SK-N-SH (cell line): ENCODE results near the gene ALDH16A1. TPM values are rescaled to one million over a fixed set of nuclear protein-coding genes. Genes with fewer than 3 reads are reported as not detected.

ENCODE experiments used
- CTCF ChIA-PET: fragments of 300-600, 350-600 bp; formaldehyde crosslinking; extraction: SDS; loops from one replicate; lab custom pipeline; 2021; lab: Yijun Ruan, JAX
- POLR2A ChIA-PET: fragments of 350-600 bp; sonication (Branson Sonifier 250); formaldehyde crosslinking; extraction: SDS; loops from one replicate; lab custom pipeline; 2020; ENCODE audit warnings: antibody characterized with exemption, inconsistent platforms; lab: Yijun Ruan, JAX
- DNase-seq: peaks from one replicate; pipeline ENCODE4 v3.0.0; 2012
- H2AFZ ChIP-seq: fragments of 200-600 bp; sonication (generic); 2 replicates; pipeline ENCODE4 v1.8.1; 2016; ENCODE audit warnings: antibody characterized with exemption, mild to moderate bottlenecking, low read depth
- H3F3A ChIP-seq: fragments of 200-600 bp; sonication (generic); replicated peaks from 2 replicates; pipeline ENCODE3; 2016; ENCODE audit warnings: antibody characterized with exemption, mild to moderate bottlenecking; ENCODE audit not compliant: insufficient read depth
- H3K27ac ChIP-seq, 2 experiments: fragments of 200-500 bp in 1 of 2; fragments of 200-600 bp in 1 of 2; sonication (Bioruptor generic) in 1 of 2; sonication (generic), shearing (Covaris generic) in 1 of 2; 2 replicates each; pipeline versions ENCODE4 v1.5.1 to v1.6.1; 2014 to 2016; ENCODE audit warnings: low read depth in 2 of 2, inconsistent platforms in 1 of 2, low read length in 1 of 2, mild to moderate bottlenecking in 1 of 2, mixed read lengths in 1 of 2
- H3K27me3 ChIP-seq: fragments of 200-600 bp; sonication (generic), shearing (Covaris generic); 2 replicates; pipeline ENCODE4 v1.6.1; 2016; ENCODE audit warnings: mixed run types; ENCODE audit not compliant: insufficient read depth
- H3K36me3 ChIP-seq, 2 experiments: fragments of 200-500 bp in 1 of 2; fragments of 200-600 bp in 1 of 2; sonication (Bioruptor generic) in 1 of 2; sonication (generic) in 1 of 2; replicated peaks in 1 of 2; 2 replicates each; pipeline versions ENCODE3 to v1.5.1; 2014 to 2016; ENCODE audit warnings: low read length in 1 of 2, mild to moderate bottlenecking in 1 of 2; ENCODE audit not compliant: insufficient read depth in 2 of 2, control insufficient read depth in 1 of 2
- H3K4me1 ChIP-seq, 2 experiments: fragments of 200-500 bp in 1 of 2; fragments of 200-600 bp in 1 of 2; sonication (Bioruptor generic) in 1 of 2; sonication (generic), shearing (Covaris generic) in 1 of 2; 2 replicates each; pipeline versions ENCODE4 v1.5.1 to v1.6.1; 2014 to 2016; ENCODE audit warnings: low read depth in 1 of 2, low read length in 1 of 2, mixed run types in 1 of 2; ENCODE audit not compliant: insufficient read depth in 2 of 2, control insufficient read depth in 1 of 2
- H3K4me2 ChIP-seq: fragments of 200-600 bp; sonication (generic), shearing (Covaris generic); 2 replicates; pipeline ENCODE4 v1.6.1; 2017; ENCODE audit warnings: mixed run types
- H3K4me3 ChIP-seq, 2 experiments: fragments of 200-500 bp in 1 of 2; fragments of 200-600 bp in 1 of 2; sonication (Bioruptor generic) in 1 of 2; sonication (generic), shearing (Covaris generic) in 1 of 2; 2 replicates each; pipeline versions ENCODE4 v1.5.1 to v1.8.1; 2014 to 2016; ENCODE audit warnings: low read depth in 2 of 2, inconsistent platforms in 1 of 2, low read length in 1 of 2, mild to moderate bottlenecking in 1 of 2, mixed read lengths in 1 of 2, moderate library complexity in 1 of 2
- H3K79me2 ChIP-seq: fragments of 200-600 bp; sonication (generic); 2 replicates; pipeline ENCODE4 v1.8.1; 2017; ENCODE audit warnings: mild to moderate bottlenecking; ENCODE audit not compliant: insufficient read depth
- H3K9ac ChIP-seq: fragments of 200-600 bp; sonication (generic); 2 replicates; pipeline ENCODE4 v1.6.1; 2017; ENCODE audit warnings: mixed run types
- H3K9me2 ChIP-seq: fragments of 200-600 bp; sonication (generic); 2 replicates; pipeline ENCODE4 v1.6.1; 2017; ENCODE audit warnings: mixed run types
- H3K9me3 ChIP-seq: fragments of 200-600 bp; sonication (generic); 2 replicates; pipeline ENCODE4 v1.6.1; 2017; ENCODE audit warnings: mixed run types, mild to moderate bottlenecking, moderate library complexity
- H4K20me1 ChIP-seq: fragments of 200-600 bp; sonication (generic); 2 replicates; pipeline ENCODE4 v1.6.1; 2017; ENCODE audit warnings: mild to moderate bottlenecking, mixed run types; ENCODE audit not compliant: insufficient read depth
- EZH2phosphoT487 ChIP-seq: fragments of 200-600 bp; sonication (generic); IDR thresholded peaks from 2 replicates; pipeline ENCODE4 v1.6.1; 2017; ENCODE audit warnings: low read depth, mixed run types, mild to moderate bottlenecking, antibody characterized with exemption, moderate library complexity, borderline replicate concordance
- FOXJ3 ChIP-seq: sonication (generic); formaldehyde crosslinking; IDR thresholded peaks from 2 replicates; pipeline ENCODE4 v1.5.1; 2020; ENCODE audit warnings: mild to moderate bottlenecking, missing genetic modification reagents
- FOXM1 ChIP-seq: IDR thresholded peaks from 2 replicates; pipeline ENCODE4 v1.4.0; 2012; ENCODE audit warnings: low read depth, mild to moderate bottlenecking
- IRF3 ChIP-seq: fragments of 150-350 bp; IDR thresholded peaks from 2 replicates; pipeline ENCODE4 v1.6.1; 2016; ENCODE audit warnings: mild to moderate bottlenecking, low read depth, low read length
- MXI1 ChIP-seq: IDR thresholded peaks from 2 replicates; pipeline ENCODE4 v1.6.1; 2012; ENCODE audit warnings: mild to moderate bottlenecking, low read depth, low read length, improper control_type of control experiment
- NFIC ChIP-seq: IDR thresholded peaks from 2 replicates; pipeline ENCODE4 v1.4.0; 2012; ENCODE audit warnings: borderline replicate concordance
- WGBS: methylation state at CpG from one replicate; pipeline ENCODE4 v1.1.6; 2017; ENCODE audit warnings: low lambda C conversion rate; 5-methylcytosine and 5-hydroxymethylcytosine counted together
- polyA plus RNA-seq, 3 experiments: library from polyadenylated mRNA; depleted of rRNA; stranded (reverse); fragments of >200 nt; gene quantifications; 2 replicates each; pipeline ENCODE4 v1.2.3, GENCODE V29; 2012

The ALDH16A1 gene
- polyA plus RNA-seq, 1 of the 3 experiments (the other 2 are of a cell fraction): 15.7 TPM

- TF ChIP-seq IRF3: no peak
- TF ChIP-seq FOXJ3 (CRISPR knock-in tag): no peak
Observed at GRCh38 chr19:49427339-49427738, 25.7 kb upstream of the ALDH16A1 start (continued).

DNA sequence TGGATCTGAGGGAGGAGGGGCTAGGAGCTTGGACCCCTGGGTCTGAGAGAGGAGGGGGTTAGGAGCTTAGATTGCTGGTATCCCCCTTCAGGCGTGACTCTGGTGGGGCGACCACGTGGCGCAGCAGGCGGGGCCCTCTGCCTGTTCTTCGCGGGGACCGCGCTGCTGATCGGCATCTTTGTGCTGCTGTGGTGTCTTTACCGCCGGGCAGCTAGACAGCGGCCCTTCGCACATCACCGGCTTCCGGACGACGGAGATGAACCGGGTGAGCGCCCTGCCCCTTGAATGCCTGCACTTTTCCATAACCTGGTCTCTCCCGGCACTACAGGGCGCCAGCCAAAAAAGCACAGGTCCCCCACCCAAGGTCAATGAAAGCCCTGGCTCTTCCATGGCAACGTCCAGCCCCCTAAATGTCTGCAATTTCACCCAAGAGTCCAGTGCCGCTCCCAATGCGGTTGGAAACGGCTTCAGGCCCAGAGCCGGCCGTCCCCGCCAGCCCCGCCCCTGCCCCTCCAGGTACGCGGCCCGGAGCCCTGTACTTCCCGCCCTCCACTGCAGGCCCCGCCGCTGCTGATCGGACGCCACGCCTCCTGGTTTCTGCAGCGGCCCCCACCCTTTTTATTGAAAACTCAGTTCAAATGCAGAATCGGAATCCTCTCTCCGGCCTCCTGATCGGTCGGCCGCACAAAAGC is 25.0 kb upstream of the ALDH16A1 start:
- TF ChIP-seq MXI1: peak; percentile 19; the same call in 1 of the 2 replicates
- TF ChIP-seq NFIC: no peak
- peak; percentile 91; the same call in 1 of the 2 replicates for TF ChIP-seq EZH2phosphoT487
- H3K27me3 ChIP-seq: peaks cover 99% of the 10 kb centered on the region
- H3K4me1 ChIP-seq: peaks cover 0 to 4% of the 10 kb centered on the region in 2 experiments; a peak in 1 of 4 replicates
- POLR2A ChIA-PET: no interaction called here
- H3K9ac ChIP-seq: no peak overlapping the region
- H3K79me2 ChIP-seq: no peaks in the 10 kb centered on the region
- 6% methylated on average over 21 of the region's 45 CpGs for WGBS
- H3F3A ChIP-seq: peaks cover 13% of the 10 kb centered on the region
- peak; percentile 70 for DNase-seq
- no peaks in the 10 kb centered on the region for H3K9me3 ChIP-seq
- CTCF ChIA-PET: interaction anchor here (1.9 to 6.2 kb wide), 2 partner anchors 8 to 37 kb away, joined by 6 to 51 read pairs; no protein-coding TSS in a partner anchor
- H4K20me1 ChIP-seq: no peaks in the 10 kb centered on the region
- no peaks in the 10 kb centered on the region for H3K36me3 ChIP-seq
- peak overlapping the region in 1 of 2 experiments; percentile 32; a peak in 1 of 4 replicates for H3K4me3 ChIP-seq
- H2AFZ ChIP-seq: peak overlapping the region; percentile 9; the same call in 1 of the 2 replicates
- peak overlapping the region; percentile 66 for H3K4me2 ChIP-seq
- no peak overlapping the region for H3K27ac ChIP-seq
- H3K9me2 ChIP-seq: no peaks in the 10 kb centered on the region

- CTCF ChIA-PET: interaction anchor here (0.5 to 6.2 kb wide), 7 partner anchors 7 to 47 kb away, joined by 3 to 51 read pairs (median 6); no protein-coding TSS in a partner anchor
Observed at GRCh38 chr19:49428547-49429451, 24.2 kb upstream of the ALDH16A1 start.

More at GRCh38 chr19:49428547-49429451, 24.2 kb upstream of the ALDH16A1 start:
- H3K9me2 ChIP-seq: no peaks in the 10 kb centered on the region
- no peak overlapping the region for H3K27ac ChIP-seq
- no peaks in the 10 kb centered on the region for H3K9me3 ChIP-seq
- POLR2A ChIA-PET: no interaction called here
- no peaks in the 10 kb centered on the region for H3K79me2 ChIP-seq
- H3K4me3 ChIP-seq: 0 out of 4 replicates have a peak overlapping the region, but pooled peaks of 1 of the 2 experiments have one; percentile 32
- peak overlapping the region; percentile 66 for H3K4me2 ChIP-seq
- peaks cover 0 to 4% of the 10 kb centered on the region in 2 experiments; a peak in 1 of 4 replicates for H3K4me1 ChIP-seq
- no peak for DNase-seq
- 0 out of 2 replicates have a peak overlapping the region, but pooled peaks have one; percentile 9 for H2AFZ ChIP-seq
- H3F3A ChIP-seq: peaks cover 13% of the 10 kb centered on the region
- H3K36me3 ChIP-seq: no peaks in the 10 kb centered on the region
- TF ChIP-seq FOXM1 (no peak), EZH2phosphoT487 (peak; percentile 19; the same call in 1 of the 2 replicates)
- TF ChIP-seq, all 33 proteins: peak for 1
- H3K27me3 ChIP-seq: peaks cover 99% of the 10 kb centered on the region
- WGBS: 35% methylated on average over 23 of the region's 29 CpGs
- no peaks in the 10 kb centered on the region for H4K20me1 ChIP-seq
- no peak overlapping the region for H3K9ac ChIP-seq
